Measurements from ENCODE around the gene CGN. TPM values are rescaled to one million over a fixed set of nuclear protein-coding genes. Genes with fewer than 3 reads are reported as not detected.
"Not testable (repeated sequence)": the region's sequence is repeated elsewhere in the genome, so short reads cannot be mapped to it uniquely, and the experiment has no call there.

CGN gene
- total RNA-seq, 4 donors from 2014 or later, result 0.42 to 3.1 (median 0.94) TPM

DNA sequence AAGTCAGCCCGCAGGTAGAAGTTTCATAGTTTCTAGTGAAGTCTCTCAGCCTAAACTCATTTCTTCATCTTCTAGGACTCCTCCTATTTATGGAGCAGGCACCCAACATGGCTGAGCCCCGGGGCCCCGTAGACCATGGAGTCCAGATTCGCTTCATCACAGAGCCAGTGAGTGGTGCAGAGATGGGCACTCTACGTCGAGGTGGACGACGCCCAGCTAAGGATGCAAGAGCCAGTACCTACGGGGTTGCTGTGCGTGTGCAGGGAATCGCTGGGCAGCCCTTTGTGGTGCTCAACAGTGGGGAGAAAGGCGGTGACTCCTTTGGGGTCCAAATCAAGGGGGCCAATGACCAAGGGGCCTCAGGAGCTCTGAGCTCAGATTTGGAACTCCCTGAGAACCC is 7.2 kb downstream of the CGN start:
- TF ChIP-seq POLR2AphosphoS5 (IDR thresholded peaks at IDR 0.05), result no peak
- no peak for TF ChIP-seq POLR2A (IDR thresholded peaks at IDR 0.05; ENCODE audit: low read depth)
- no peak for TF ChIP-seq EP300 (IDR thresholded peaks at IDR 0.05)
- TF ChIP-seq, protein P1, sequence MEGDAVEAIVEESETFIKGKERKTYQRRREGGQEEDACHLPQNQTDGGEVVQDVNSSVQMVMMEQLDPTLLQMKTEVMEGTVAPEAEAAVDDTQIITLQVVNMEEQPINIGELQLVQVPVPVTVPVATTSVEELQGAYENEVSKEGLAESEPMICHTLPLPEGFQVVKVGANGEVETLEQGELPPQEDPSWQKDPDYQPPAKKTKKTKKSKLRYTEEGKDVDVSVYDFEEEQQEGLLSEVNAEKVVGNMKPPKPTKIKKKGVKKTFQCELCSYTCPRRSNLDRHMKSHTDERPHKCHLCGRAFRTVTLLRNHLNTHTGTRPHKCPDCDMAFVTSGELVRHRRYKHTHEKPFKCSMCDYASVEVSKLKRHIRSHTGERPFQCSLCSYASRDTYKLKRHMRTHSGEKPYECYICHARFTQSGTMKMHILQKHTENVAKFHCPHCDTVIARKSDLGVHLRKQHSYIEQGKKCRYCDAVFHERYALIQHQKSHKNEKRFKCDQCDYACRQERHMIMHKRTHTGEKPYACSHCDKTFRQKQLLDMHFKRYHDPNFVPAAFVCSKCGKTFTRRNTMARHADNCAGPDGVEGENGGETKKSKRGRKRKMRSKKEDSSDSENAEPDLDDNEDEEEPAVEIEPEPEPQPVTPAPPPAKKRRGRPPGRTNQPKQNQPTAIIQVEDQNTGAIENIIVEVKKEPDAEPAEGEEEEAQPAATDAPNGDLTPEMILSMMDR (IDR thresholded peaks at IDR 0.05), result no peak
- peaks cover 0 to 11% (median 5%) of the 10 kb centered on the region in 4 donors for H3K4me1 ChIP-seq
- no peaks in the 10 kb centered on the region for H3K36me3 ChIP-seq
- no peak for DNase-seq (ENCODE audit: extremely low spot score)
- H3K27me3 ChIP-seq, result no peaks in the 10 kb centered on the region
- H3K4me3 ChIP-seq, result no peak overlapping the region
- no peaks in the 10 kb centered on the region for H3K9me3 ChIP-seq
- intact Hi-C loops (cut with DNase I), result no loop called here
- 96% methylated on average over 12 of the region's 12 CpGs for WGBS
- no peak overlapping the region for H3K27ac ChIP-seq (replicated peaks in 1 of 4)

DNA sequence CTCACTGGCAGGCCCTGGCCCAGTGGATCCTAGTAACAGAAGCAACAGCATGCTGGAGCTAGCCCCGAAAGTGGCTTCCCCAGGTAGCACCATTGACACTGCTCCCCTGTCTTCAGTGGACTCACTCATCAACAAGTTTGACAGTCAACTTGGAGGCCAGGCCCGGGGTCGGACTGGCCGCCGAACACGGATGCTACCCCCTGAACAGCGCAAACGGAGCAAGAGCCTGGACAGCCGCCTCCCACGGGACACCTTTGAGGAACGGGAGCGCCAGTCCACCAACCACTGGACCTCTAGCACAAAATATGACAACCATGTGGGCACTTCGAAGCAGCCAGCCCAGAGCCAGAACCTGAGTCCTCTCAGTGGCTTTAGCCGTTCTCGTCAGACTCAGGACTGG is 7.7 kb downstream of the CGN start:
- Histone ChIP-seq H3K4me1 (peaks cover 0 to 11% (median 5%) of the 10 kb centered on the region in 4 donors), H3K9me3 (no peaks in the 10 kb centered on the region), H3K27ac (replicated peaks in 1 of 4) (no peak overlapping the region), H3K4me3 (no peak overlapping the region), H3K36me3 (no peaks in the 10 kb centered on the region), H3K27me3 (no peaks in the 10 kb centered on the region)
- intact Hi-C loops (cut with DNase I), result no loop called here
- no peak for DNase-seq (ENCODE audit: extremely low spot score)
- TF ChIP-seq POLR2A (IDR thresholded peaks at IDR 0.05; ENCODE audit: low read depth) (no peak), POLR2AphosphoS5 (IDR thresholded peaks at IDR 0.05) (no peak), EP300 (IDR thresholded peaks at IDR 0.05) (no peak)
- TF ChIP-seq, protein P1 (IDR thresholded peaks at IDR 0.05), result no peak
- 96% methylated on average over 9 of the region's 15 CpGs for WGBS

DNA sequence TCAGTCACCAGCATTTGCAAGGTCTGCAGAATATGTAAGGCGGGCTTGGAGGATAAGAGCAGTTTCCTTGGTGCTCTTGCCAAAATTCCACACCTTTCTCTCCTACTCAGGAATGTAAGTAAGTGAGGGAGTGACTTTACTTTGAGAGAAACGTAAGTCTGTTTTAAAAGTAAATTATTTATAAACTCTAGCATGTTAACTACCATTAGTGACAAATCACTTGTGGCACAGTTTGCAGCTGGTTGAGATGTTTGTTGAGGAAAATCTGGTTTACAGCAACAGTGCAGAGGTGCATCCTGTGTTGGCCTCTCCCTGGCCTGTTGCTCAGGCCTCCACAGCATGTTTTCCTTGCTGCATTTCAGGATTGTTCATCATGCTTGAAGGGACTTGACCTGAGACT is 8.5 kb downstream of the CGN start:
- Histone ChIP-seq H3K27ac (replicated peaks in 1 of 4) (no peak overlapping the region), H3K36me3 (peaks cover 0 to 4% (median 0%) of the 10 kb centered on the region in 4 donors), H3K27me3 (no peaks in the 10 kb centered on the region), H3K4me3 (no peak overlapping the region), H3K4me1 (peaks cover 0 to 11% (median 5%) of the 10 kb centered on the region in 4 donors), H3K9me3 (no peaks in the 10 kb centered on the region)
- DNase-seq (ENCODE audit: extremely low spot score), result no peak
- TF ChIP-seq, protein P1 (IDR thresholded peaks at IDR 0.05), result no peak
- TF ChIP-seq POLR2A (IDR thresholded peaks at IDR 0.05; ENCODE audit: low read depth) (no peak), EP300 (IDR thresholded peaks at IDR 0.05) (no peak), POLR2AphosphoS5 (IDR thresholded peaks at IDR 0.05) (no peak)
- 86% methylated on average over 2 of the region's 2 CpGs for WGBS
- intact Hi-C loops (cut with DNase I), result no loop called here

GRCh38 chr1:151520359-151520758 is 9.2 kb downstream of the CGN start:
- TF ChIP-seq EP300 (IDR thresholded peaks at IDR 0.05), result no peak
- TF ChIP-seq POLR2A (IDR thresholded peaks at IDR 0.05; ENCODE audit: low read depth), result no peak
- TF ChIP-seq POLR2AphosphoS5 (IDR thresholded peaks at IDR 0.05), result no peak
- TF ChIP-seq, protein P1 (IDR thresholded peaks at IDR 0.05), result no peak
- 92% methylated on average over 4 of the region's 4 CpGs for WGBS
- peaks cover 0 to 10% (median 0%) of the 10 kb centered on the region in 4 donors for H3K36me3 ChIP-seq

GRCh38 chr1:151522427-151522826 is 11.2 kb downstream of the CGN start:
- DNase-seq (ENCODE audit: extremely low spot score); H3K27me3 ChIP-seq; H3K27ac ChIP-seq (replicated peaks in 1 of 4); H3K4me3 ChIP-seq; H3K4me1 ChIP-seq; intact Hi-C loops (cut with DNase I); H3K9me3 ChIP-seq: not testable (repeated sequence)
- H3K36me3 ChIP-seq, result peaks cover 0 to 10% (median 0%) of the 10 kb centered on the region in 4 donors
- WGBS, result 91% methylated on average over 7 of the region's 7 CpGs

More at GRCh38 chr1:151520359-151520758, 9.2 kb downstream of the CGN start:
- intact Hi-C loops (cut with DNase I), result no loop called here
- Histone ChIP-seq H3K27me3 (no peaks in the 10 kb centered on the region), H3K4me1 (peaks cover 0 to 11% (median 5%) of the 10 kb centered on the region in 4 donors), H3K27ac (replicated peaks in 1 of 4) (no peak overlapping the region), H3K4me3 (no peak overlapping the region), H3K9me3 (no peaks in the 10 kb centered on the region)
- no peak for DNase-seq (ENCODE audit: extremely low spot score)

Measured in esophagus muscularis mucosa (tissue), 4 donors.